NCI-H146 treated with DMSO at 0.1 percent for 48 hours (cell line): ENCODE data around the gene RHEX.
"Not testable (repeated sequence)": the region's sequence is repeated elsewhere in the genome, so short reads cannot be mapped to it uniquely, and the experiment has no call there.

Source experiments
- DNase-seq: peaks from one replicate; lab custom pipeline; 2025; ENCODE audit not compliant: unreplicated experiment; lab: John Stamatoyannopoulos, UW

Gene RHEX

DNA sequence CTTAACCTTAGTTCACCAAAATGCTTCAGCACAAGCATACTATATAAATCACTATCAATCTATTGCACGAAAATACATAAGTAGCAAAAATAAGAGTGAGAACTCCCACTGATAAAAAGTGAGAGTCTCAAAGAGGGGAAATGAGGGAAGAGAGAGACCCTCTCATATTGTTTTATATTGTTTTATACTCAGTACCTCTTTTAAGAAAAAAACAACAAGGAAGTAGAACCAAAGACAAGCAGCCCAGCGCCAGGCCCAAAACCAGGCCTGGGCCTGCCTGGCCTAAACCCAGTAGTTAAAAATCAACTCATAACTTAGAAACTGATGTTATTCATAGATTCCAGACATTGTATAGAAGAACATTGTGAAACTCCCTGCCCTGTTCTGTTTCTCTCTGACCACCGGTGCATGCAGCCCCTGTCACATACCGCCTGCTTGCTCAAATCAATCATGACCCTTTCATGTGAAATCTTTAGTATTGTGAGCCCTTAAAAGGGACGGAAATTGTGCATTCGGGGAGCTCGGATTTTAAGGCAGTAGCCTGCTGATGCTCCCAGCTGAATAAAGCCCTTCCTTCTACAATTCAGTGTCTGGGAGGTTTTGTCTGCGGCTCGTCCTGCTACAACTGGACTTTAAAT lies 5.4 kb downstream of the RHEX start:
- DNase-seq = not testable (repeated sequence)

DNA sequence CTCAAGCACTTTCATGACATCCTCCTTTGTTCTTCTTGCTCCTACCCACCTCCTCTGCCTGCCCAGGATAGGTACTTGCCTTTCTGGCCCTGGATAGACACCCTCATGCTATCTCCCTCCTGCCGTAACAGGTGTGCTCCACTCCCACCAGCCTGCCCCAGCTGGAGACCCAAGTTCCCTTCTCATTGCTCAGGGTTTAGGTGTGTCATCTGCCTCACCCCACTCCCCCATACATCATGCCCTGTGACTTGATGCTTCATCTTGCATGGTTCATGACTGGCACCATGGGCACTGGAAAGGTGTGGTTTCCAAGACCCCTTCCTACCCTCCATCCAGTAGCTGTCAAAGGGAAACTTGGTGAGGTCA lies 5.9 kb downstream of the RHEX start:
- DNase-seq = no peak

DNA sequence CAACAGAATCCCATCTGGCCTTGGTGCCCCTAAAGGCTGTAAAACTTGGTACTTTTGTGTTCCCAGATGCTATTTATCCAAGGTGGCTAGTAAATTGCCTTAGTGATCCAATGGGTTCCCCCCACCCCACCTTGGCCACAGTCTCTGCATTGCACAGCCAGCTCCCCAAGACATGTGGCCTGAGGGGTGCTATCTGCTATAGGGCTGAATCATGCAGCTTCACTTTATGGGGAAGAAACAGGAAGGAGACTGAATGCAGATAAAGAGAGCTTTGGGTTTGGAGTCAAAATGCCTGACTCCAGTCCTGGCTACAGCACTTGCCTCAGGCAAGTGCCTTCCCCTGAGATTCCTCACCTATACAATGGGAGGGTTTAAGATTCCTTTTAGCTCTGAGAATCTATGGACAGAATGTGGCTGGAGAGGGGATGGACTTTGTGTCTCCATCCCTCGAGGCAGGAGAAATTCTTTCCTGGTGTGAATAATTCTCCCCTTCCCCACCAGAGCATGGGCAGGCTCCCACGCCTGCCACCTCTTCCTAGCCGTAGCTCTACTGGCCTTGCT lies 6.5 kb downstream of the RHEX start:
- DNase-seq = no peak

DNA sequence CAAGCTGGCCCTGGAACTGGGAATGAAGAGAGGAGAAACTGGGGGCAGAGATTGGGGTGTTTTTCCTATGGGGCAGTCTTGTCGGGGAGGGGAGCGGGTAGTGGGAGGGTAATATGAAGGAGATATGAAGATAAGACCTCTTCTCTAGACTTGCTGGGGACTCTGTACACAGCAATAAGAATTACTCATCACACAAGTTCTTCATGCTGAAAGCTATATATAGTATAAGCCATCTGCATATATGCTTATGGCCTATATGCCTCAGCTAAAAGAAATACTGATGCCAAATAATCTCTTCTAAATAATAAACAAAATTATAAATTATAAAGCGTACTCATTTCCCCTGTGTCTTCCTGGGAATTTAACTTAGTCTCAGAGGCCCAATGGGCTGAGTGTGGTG lies 7.9 kb downstream of the RHEX start:
- no peak for DNase-seq

DNA sequence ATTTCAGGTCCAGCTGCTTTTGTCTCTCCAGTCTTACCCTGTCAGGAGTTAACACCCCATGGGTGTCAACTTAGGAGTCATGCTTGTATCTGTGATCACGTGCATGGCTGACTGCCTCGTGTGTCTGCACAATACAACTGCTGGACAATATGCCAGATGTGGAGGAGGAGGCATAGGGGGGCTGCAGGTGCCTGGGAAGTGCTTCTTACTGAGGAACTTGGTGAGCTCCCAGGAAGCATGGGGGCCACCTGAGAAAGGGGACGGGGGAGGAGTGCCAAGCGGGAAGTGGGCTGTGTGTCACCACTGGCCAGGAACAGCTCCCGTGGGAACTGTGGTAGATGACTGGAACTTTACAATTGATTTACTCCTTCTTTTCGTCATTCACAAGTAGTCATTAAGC lies 9.5 kb downstream of the RHEX start:
- no peak for DNase-seq

DNA sequence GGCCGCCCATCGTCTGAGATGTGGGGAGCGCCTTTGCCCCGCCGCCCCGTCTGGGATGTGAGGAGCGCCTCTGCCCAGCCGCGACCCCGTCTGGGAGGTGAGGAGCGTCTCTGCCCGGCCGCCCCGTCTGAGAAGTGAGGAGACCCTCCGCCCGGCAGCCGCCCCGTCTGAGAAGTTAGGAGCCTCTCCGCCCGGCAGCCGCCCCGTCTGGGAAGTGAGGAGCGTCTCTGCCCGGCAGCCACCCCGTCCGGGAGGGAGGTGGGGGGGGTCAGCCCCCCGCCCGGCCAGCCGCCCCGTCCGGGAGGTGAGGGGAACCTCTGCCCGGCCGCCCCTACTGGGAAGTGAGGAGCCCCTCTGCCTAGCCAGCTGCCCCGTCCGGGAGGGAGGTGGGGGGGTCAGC lies 11.0 kb downstream of the RHEX start:
- DNase-seq = not testable (repeated sequence)

DNA sequence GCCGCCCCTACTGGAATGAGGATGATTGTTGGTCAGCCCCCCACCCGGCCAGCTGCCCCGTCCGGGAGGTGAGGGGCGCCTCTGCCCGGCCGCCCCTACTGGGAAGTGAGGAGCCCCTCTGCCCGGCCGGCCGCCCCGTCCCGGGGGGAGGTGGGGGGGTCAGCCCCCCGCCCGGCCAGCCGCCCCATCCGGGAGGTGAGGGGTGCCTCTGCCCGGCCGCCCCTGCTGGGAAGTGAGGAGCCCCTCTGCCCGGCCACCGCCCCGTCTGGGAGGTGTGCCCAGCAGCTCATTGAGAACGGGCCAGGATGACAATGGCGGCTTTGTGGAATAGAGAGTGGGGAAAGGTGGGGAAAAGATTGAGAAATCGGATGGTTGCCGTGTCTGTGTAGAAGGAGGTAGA lies 11.5 kb downstream of the RHEX start:
- DNase-seq = not testable (repeated sequence)

DNA sequence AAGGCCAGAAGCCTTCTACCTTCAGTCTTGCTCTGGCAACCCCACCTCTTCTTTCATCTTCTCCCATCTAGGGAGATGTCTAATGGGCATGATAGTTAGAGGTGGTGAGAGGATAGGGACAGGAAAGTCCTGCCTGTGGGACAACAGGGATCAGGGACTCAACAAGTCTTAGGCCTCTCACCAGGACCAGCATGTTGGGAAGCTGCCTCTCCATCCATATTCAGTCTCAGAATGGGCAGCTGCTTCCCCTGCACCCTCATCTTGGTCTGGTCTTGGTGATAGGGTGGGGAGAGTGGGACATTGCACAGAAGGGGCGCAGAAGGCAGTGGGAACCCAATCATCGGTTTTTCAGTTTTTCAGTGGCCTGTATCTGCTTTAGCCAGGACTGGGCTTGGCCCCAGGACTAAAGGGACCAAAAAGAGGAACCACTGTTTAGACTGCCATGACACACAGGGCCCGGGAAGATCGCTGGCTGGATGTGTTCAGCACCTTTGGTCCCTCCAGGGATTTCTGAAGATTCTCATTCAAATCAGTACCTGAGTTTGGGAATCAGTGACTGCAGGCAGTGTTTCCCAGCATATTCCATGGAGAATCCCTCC lies 12.7 kb downstream of the RHEX start:
- no peak for DNase-seq

DNA sequence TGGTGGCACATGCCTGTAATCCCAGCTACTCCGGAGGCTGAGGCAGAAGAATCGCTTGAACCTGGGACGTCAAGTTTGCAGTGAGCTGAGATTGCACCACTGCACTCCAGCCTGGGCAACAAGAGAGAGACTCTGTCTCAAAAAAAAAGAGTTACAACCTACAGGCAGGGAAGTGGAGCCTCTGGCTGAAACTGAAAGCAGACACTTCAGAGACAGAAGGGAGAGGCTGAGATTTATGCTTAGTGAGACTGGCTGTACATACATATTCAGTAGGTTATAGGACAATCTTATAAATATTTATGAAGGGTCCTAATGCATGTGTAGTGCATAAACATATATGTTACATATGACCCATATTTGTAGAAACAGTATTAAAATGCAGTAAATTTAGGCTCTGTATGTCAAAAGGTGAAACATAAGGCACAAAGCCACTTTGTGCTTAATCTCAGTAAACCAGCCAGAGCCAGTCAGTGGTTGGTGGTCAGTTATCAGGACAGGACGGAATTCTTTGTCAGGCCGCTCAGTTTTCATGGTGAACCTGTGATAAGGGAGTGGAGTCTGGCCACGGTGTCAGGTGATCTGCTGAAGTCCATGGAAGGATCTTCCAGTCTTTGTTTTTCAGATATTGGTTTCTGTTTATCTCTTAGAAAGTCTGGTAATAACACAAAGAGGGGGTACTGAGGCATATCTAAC lies 13.7 kb downstream of the RHEX start:
- DNase-seq = no peak

DNA sequence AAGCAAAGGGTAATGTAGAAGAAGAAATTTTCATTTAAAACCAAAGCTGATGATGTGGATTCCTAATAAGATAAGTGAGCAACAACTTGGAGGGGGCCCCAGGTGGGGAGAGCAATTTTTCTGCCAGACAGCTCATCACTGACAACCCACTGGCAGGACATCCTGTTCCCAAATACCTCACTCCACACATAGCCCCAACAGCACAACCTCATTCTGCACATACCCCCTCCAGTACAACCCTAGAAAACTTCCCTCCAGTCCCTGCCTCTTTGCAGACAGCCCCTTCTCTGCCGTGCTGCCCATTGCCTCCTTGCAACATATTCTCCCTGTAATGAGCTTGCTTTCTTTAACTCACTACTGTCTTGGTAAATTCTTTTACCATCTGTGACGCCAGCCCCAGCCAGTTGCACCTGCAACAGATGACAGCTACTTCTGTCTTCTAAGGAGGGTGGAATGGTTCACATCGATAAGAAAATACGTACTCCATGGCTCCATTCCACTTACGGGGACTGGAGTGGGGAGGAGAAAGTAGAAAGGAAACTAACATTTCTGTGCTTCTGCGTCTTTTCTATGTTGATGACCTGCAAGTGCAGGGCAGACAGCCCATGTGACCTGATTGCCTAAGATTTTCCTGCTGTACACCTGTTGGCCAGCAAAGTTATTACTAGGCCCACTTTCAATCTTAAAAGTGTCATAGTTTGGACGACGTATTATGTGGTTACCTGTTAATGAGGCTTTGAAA lies 14.7 kb downstream of the RHEX start:
- DNase-seq = no peak

DNA sequence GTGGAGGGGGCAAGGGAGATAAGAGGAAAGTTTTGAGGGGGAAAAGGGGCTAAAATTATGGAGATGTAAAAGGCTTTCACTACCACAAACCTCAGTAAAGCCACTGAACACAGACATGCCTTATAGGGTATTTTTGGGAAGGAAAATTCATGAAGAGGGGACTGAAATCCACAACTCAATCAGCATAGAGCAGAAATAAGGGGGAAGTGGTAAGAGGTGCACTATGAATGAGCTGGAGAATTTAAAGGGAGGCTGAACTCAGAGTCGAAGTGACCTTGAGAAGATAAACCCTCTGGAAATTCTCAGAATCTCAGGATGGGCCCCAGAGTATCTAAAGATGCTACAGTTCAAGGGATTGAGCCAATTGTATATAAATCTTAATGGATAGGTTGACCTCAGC lies 15.3 kb downstream of the RHEX start:
- no peak for DNase-seq

DNA sequence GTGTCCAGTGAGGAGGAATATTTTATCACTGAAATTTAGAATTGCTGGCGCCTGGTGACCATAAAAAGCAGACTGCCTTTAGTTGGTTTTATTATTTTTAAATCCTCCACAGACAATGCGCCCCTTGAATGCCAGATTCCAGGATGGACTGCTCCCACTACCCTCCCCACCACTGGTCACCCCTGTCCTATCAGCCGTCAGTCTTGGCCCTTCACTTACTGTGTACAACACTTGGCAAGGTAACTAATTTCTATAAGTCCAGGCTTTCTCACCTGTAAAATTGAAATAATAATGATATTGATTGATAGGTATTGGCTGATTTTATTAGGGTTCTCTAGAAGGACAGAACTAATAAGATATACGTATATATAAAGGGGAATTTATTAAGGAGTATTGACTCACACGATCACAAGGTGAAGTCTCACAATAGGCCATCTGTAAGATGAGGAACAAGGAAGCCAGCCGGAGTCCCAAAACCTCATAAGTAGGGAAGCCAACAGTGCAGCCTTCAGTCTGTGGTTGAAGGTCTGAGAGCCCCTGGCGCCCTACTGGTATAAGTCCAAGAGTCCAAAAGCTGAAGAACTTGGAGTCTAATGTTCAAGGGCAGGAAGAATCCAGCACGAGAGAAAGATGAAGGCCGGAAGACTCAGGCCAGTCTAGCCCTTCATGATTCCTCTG lies 17.8 kb downstream of the RHEX start:
- DNase-seq = no peak

DNA sequence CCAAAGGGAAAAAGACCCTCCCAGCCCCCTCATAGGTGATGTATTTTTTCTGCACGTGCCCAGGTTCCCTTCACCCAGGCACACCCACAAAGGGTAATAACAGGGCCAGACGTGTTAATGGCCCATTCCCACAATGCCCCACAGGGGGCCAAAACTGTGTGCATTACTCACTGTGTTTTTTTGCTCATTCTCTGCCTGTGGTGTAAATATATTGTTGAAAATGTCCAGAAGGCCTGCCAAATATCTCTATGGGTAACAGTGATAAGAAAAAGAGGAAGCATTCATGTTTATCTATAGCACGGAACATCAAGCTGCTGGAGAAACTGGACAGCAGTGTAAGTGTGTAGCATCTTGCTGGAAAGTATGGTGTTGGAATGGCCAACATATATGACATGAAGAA lies 21.9 kb downstream of the RHEX start:
- peak; percentile 4 for DNase-seq

DNA sequence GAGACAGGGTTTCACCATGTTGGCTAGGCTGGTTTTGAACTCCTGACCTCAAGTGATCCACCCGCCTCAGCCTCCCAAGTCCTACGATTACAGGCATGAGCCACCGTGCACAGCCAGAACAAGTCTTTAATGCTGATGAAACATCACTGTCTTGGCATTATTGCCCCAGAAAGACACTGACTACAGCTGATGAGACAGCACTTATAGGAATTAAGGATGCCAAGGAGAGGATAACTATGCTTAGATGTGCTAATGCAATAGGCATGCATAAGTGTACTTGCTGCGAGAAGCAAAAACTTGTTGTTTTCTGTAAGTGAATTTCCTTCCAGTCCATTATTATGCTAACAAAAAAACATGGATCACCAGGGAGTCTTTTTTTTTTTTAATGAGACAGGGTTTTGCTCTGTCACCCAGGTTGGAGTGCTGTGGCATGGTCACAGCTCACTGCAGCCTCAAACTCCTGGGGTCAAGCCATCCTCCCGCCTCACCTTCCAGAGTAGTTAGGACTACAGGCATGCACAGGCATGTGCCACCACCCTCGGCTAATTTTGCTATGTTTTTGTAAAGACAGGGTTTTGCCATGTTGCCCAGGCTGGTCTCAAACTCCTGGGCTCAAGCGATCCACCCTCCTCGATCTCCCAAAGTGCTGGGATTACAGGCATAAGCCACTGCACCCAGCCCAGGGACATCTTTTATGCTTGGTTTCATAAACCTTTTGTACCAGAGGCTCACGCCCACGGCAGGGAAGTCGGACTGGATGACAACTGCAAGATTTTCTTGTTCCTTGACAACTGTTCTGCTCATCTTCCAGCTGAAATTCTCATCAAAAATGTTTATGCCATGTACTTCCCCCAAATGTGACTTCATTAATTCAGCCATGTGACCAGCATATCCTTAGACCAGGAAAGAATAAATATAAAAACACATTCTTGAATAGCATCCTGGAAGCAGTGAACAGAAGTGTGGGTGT lies 23.1 kb downstream of the RHEX start:
- no peak for DNase-seq

DNA sequence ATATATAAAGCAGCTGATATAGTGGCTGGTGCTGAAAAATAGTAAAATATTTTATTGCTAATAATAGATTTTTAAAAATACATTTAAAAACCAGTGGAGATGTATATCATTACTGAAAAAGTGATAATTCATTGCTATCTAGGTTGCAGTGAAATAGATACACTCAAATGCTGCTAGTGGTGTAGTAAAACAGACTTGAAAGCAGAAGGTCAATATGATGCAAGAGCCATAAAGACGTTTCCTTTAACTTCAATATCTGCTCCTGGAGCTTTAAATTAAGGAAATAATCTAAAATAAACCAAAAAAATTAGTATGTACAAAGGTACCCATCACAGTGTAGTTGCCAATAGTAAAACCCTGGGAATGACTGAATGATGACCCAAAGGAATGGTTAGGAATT lies 26.2 kb downstream of the RHEX start:
- no peak for DNase-seq

DNA sequence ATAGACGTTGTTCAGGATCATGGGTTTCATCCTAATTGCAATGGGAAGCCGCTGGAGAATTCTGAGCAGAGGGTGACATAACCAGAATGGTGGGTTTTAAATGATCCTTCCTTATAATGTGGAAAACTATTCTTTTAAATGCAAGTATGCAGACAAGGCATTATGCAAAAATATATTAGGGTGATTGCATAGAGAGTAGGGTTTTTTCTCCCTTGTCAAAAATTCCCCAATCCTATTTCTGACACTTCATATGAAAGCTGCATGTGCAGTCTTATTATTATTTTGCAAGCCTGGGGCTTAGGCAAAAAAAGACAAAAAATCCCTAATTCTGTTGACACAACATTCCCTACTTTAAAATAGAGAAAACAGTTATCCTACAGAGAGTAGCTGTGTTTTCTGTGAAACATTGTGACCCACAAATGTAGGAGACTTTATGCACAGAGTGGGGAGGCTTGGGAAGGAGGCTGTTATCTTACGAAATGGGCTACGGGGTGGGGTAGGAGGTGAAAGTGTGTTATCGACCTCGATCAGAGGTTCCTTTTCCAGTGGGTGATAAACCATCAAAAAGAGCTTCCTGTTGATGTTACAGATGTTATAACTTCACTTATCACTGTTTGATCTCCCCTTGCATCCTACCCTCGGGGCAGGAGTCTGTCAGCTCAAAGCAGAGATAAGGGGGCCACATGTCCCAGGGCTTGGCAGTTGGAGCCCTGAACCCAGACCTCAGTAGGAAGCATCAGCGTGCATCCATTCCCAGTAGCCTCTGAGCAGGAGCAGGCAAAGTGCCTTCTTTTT lies 27.2 kb downstream of the RHEX start:
- no peak for DNase-seq

DNA sequence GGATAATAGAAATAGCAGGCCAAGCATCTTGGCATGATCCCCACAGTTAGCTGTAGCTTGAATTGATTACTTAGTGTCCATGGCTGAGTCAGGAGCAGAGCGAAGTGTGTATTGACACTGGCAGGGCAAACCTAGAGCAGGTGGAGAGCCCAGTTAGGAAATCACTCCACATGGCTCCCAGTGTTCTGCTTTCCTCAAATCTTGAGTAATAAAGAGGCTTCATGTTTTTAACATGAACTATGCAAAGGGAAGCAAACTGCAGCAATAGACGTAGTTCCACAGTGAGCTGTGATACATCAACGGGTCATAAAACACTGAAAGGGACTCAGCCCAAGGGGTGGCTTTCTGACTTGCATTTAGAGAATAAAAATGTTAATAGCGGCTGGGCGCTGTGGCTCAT lies 28.9 kb downstream of the RHEX start:
- DNase-seq = no peak

DNA sequence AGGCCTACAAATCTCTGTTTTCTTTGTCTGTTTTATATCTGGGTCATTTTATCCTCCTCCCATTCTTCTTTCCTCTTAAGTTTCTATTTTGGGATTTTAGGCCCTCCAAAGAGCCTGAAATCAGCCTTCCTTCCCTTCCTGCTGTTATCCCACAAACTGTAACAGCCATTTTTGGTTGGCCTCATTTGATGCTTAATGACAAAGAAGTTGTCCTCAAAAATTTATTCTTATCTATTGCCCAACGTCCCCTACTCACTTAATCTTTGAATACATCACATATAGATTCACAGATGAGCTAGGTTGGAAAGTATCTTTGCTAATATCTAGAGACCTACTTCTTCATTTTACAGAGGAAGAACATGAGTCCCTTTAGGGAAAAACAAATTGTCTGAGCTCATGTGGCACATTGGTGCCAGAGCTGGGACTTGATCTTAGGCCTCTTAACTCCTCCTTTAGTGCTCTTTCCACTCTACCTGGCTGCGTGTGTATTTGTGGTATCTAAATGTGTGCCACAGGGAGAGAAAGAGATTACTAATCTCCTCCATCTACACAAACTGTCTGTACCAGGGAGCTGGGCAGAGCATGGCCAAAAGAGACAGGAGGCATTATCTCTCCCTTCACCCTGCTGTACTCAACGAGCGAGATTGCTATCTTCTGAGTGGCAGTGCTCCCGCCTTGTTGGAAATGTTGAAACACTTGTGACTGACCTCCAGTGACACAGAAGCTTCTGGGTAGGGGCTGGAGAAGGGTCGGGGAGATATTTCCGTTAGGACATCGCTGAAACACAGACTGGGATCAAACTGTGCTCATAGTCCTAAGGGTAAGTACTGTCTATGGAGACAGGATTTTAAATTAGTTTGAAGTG lies 30.1 kb downstream of the RHEX start:
- no peak for DNase-seq
